BE2C (cell line): Measurements from ENCODE around the gene LMF2.

Source experiments
- DNase-seq: peaks from one replicate; pipeline ENCODE4 v3.0.0-alpha.2; 2020
- H3K27me3 ChIP-seq: fragments of 250-450 bp; sonication (Bioruptor Pico); 2 replicates; pipeline ENCODE4 v1.5.1; 2020; ENCODE audit warnings: mild to moderate bottlenecking
- H3K36me3 ChIP-seq: fragments of 250-450 bp; sonication (Bioruptor Pico); 2 replicates; pipeline ENCODE4 v1.5.1; 2020; ENCODE audit warnings: mild to moderate bottlenecking
- H3K4me1 ChIP-seq: fragments of 250-450 bp; sonication (Bioruptor Pico); 2 replicates; pipeline ENCODE4 v1.5.1; 2020
- H3K4me3 ChIP-seq: 2 replicates; pipeline ENCODE4 v1.5.1; 2011; ENCODE audit warnings: low read depth, low read length
- H3K9me3 ChIP-seq: fragments of 250-450 bp; sonication (Bioruptor Pico); 2 replicates; pipeline ENCODE4 v1.5.1; 2020
- CTCF ChIP-seq: IDR thresholded peaks from 2 replicates; pipeline ENCODE4 v1.5.1; 2012; ENCODE audit warnings: mild to moderate bottlenecking, low read depth, low read length

Gene LMF2

GRCh38 chr22:50482107-50483074 lies 25.1 kb downstream of the LMF2 start:
- no peak for DNase-seq
- TF ChIP-seq CTCF, result no peak
- Histone ChIP-seq H3K4me3 (peak overlapping the region; percentile 60), H3K36me3 (no peaks in the 10 kb centered on the region), H3K4me1 (peaks cover 4% of the 10 kb centered on the region), H3K9me3 (no peaks in the 10 kb centered on the region), H3K27me3 (peaks cover 17% of the 10 kb centered on the region)

GRCh38 chr22:50481440-50482106 lies 25.9 kb downstream of the LMF2 start, which contains the start of gene ADM2:
Gene ADM2 (plus strand): TSS chr22:50481543. CDS start chr22:50481848, 305 bp downstream.
- no peak for TF ChIP-seq CTCF
- Histone ChIP-seq H3K27me3 (peaks cover 17% of the 10 kb centered on the region), H3K4me3 (peak within 1 kb of the TSS; percentile 60)

GRCh38 chr22:50481045-50481439 lies 26.5 kb downstream of the LMF2 start:
- peak overlapping the region; percentile 60 for H3K4me3 ChIP-seq
- peaks cover 17% of the 10 kb centered on the region for H3K27me3 ChIP-seq
- no peaks in the 10 kb centered on the region for H3K36me3 ChIP-seq
- peaks cover 4% of the 10 kb centered on the region for H3K4me1 ChIP-seq
- TF ChIP-seq CTCF, result no peak
- no peaks in the 10 kb centered on the region for H3K9me3 ChIP-seq
- DNase-seq, result no peak

More at GRCh38 chr22:50481440-50482106, 25.9 kb downstream of the LMF2 start, which contains the start of gene ADM2:
- H3K9me3 ChIP-seq, result no peaks in the 10 kb centered on the region
- peaks cover 4% of the 10 kb centered on the region for H3K4me1 ChIP-seq
- no peaks in the 10 kb centered on the region for H3K36me3 ChIP-seq
- peak; percentile 53 for DNase-seq

GRCh38 chr22:50479721-50480120 lies 27.8 kb downstream of the LMF2 start:
- H3K9me3 ChIP-seq, result no peaks in the 10 kb centered on the region
- no peak overlapping the region for H3K4me3 ChIP-seq
- H3K36me3 ChIP-seq, result no peaks in the 10 kb centered on the region
- H3K27me3 ChIP-seq, result peaks cover 17% of the 10 kb centered on the region
- H3K4me1 ChIP-seq, result no peaks in the 10 kb centered on the region
- no peak for TF ChIP-seq CTCF
- no peak for DNase-seq

GRCh38 chr22:50477923-50478322 lies 29.6 kb downstream of the LMF2 start:
- peak; percentile 50 for DNase-seq
- no peak for TF ChIP-seq CTCF
- 0 out of 2 replicates have a peak, but pooled peaks cover 2% of the 10 kb centered on the region for H3K36me3 ChIP-seq
- no peaks in the 10 kb centered on the region for H3K9me3 ChIP-seq
- H3K27me3 ChIP-seq, result peaks cover 17% of the 10 kb centered on the region
- H3K4me1 ChIP-seq, result no peaks in the 10 kb centered on the region; the same call in 1 of the 2 replicates
- H3K4me3 ChIP-seq, result no peak overlapping the region

GRCh38 chr22:50476868-50477267 lies 30.6 kb downstream of the LMF2 start:
- no peaks in the 10 kb centered on the region for H3K9me3 ChIP-seq
- peaks cover 5% of the 10 kb centered on the region; the same call in 1 of the 2 replicates for H3K36me3 ChIP-seq

More at GRCh38 chr22:50476868-50477267, 30.6 kb downstream of the LMF2 start:
- Histone ChIP-seq H3K4me1 (no peaks in the 10 kb centered on the region; the same call in 1 of the 2 replicates), H3K4me3 (no peak overlapping the region), H3K27me3 (peaks cover 12% of the 10 kb centered on the region)
- no peak for TF ChIP-seq CTCF
- DNase-seq, result no peak
